GM23338 (cell line): Measurements from ENCODE around the gene AAMDC.

Source experiments
- CREB1 ChIP-seq: fragments of 250-450 bp; sonication (Bioruptor Pico); IDR thresholded peaks from 2 replicates; pipeline ENCODE4 v1.5.0; 2020; ENCODE audit warnings: low read depth, mild to moderate bottlenecking, moderate library complexity
- EZH2 ChIP-seq: fragments of 200-600 bp; sonication (generic); IDR thresholded peaks from one replicate; pipeline ENCODE4 v1.8.0; 2017; ENCODE audit warnings: antibody characterized with exemption, mild to moderate bottlenecking, low read depth; ENCODE audit not compliant: unreplicated experiment
- EZH2phosphoT487 ChIP-seq: fragments of 200-600 bp; sonication (generic); IDR thresholded peaks from one replicate; pipeline ENCODE4 v1.8.1; 2018; ENCODE audit warnings: antibody characterized with exemption; ENCODE audit not compliant: unreplicated experiment
- POLR2AphosphoS5 ChIP-seq: IDR thresholded peaks from 2 replicates; pipeline ENCODE4 v1.6.1; 2016; ENCODE audit warnings: antibody characterized with exemption, low read depth
- STAT1 ChIP-seq: IDR thresholded peaks from one replicate; pipeline ENCODE4 v1.6.1; 2016; ENCODE audit warnings: antibody characterized with exemption; ENCODE audit not compliant: unreplicated experiment
- ZNF331 ChIP-seq: fragments of 250-450 bp; sonication (Bioruptor Pico); IDR thresholded peaks from 2 replicates; pipeline ENCODE4 v1.5.0; 2020; ENCODE audit warnings: low read depth, mild to moderate bottlenecking, moderate library complexity
- ZNF462 ChIP-seq: fragments of 250-450 bp; sonication (Bioruptor Pico); IDR thresholded peaks from 2 replicates; pipeline ENCODE4 v1.5.0; 2020; ENCODE audit warnings: mild to moderate bottlenecking, moderate library complexity
- TF ChIP-seq, protein P1 (sequence below), 2 experiments: fragments of 200-600 bp in 1 of 2; sonication (generic) in 1 of 2; conservative IDR thresholded peaks; 2 replicates each; pipeline versions ENCODE4 v1.5.1 to v1.6.1; 2016 to 2017; ENCODE audit warnings: antibody characterized with exemption in 2 of 2, low read depth in 2 of 2, mild to moderate bottlenecking in 2 of 2, moderate library complexity in 1 of 2
- TF ChIP-seq, protein P2 (sequence below): IDR thresholded peaks from one replicate; pipeline ENCODE4 v1.6.1; 2018; ENCODE audit warnings: antibody characterized with exemption; ENCODE audit not compliant: unreplicated experiment
- TF ChIP-seq, protein P3 (sequence below): IDR thresholded peaks from 2 replicates; pipeline ENCODE4 v1.6.1; 2016; ENCODE audit warnings: antibody characterized with exemption

GRCh38 chr11:77868744-77869143, 47.8 kb downstream of the AAMDC start:
- TF ChIP-seq, protein P1, sequence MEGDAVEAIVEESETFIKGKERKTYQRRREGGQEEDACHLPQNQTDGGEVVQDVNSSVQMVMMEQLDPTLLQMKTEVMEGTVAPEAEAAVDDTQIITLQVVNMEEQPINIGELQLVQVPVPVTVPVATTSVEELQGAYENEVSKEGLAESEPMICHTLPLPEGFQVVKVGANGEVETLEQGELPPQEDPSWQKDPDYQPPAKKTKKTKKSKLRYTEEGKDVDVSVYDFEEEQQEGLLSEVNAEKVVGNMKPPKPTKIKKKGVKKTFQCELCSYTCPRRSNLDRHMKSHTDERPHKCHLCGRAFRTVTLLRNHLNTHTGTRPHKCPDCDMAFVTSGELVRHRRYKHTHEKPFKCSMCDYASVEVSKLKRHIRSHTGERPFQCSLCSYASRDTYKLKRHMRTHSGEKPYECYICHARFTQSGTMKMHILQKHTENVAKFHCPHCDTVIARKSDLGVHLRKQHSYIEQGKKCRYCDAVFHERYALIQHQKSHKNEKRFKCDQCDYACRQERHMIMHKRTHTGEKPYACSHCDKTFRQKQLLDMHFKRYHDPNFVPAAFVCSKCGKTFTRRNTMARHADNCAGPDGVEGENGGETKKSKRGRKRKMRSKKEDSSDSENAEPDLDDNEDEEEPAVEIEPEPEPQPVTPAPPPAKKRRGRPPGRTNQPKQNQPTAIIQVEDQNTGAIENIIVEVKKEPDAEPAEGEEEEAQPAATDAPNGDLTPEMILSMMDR (conservative IDR thresholded peaks at IDR 0.05; ENCODE audit: low read depth in 2 of 2): no peak
- TF ChIP-seq EZH2 (no peak), POLR2AphosphoS5 (no peak), EZH2phosphoT487 (no peak), STAT1 (no peak), CREB1 (CRISPR knock-in tag) (no peak), ZNF331 (CRISPR knock-in tag) (no peak), ZNF462 (CRISPR knock-in tag) (no peak)
- TF ChIP-seq, protein P2, sequence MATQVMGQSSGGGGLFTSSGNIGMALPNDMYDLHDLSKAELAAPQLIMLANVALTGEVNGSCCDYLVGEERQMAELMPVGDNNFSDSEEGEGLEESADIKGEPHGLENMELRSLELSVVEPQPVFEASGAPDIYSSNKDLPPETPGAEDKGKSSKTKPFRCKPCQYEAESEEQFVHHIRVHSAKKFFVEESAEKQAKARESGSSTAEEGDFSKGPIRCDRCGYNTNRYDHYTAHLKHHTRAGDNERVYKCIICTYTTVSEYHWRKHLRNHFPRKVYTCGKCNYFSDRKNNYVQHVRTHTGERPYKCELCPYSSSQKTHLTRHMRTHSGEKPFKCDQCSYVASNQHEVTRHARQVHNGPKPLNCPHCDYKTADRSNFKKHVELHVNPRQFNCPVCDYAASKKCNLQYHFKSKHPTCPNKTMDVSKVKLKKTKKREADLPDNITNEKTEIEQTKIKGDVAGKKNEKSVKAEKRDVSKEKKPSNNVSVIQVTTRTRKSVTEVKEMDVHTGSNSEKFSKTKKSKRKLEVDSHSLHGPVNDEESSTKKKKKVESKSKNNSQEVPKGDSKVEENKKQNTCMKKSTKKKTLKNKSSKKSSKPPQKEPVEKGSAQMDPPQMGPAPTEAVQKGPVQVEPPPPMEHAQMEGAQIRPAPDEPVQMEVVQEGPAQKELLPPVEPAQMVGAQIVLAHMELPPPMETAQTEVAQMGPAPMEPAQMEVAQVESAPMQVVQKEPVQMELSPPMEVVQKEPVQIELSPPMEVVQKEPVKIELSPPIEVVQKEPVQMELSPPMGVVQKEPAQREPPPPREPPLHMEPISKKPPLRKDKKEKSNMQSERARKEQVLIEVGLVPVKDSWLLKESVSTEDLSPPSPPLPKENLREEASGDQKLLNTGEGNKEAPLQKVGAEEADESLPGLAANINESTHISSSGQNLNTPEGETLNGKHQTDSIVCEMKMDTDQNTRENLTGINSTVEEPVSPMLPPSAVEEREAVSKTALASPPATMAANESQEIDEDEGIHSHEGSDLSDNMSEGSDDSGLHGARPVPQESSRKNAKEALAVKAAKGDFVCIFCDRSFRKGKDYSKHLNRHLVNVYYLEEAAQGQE: no peak
- TF ChIP-seq, protein P3, sequence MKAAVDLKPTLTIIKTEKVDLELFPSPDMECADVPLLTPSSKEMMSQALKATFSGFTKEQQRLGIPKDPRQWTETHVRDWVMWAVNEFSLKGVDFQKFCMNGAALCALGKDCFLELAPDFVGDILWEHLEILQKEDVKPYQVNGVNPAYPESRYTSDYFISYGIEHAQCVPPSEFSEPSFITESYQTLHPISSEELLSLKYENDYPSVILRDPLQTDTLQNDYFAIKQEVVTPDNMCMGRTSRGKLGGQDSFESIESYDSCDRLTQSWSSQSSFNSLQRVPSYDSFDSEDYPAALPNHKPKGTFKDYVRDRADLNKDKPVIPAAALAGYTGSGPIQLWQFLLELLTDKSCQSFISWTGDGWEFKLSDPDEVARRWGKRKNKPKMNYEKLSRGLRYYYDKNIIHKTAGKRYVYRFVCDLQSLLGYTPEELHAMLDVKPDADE: no peak
